CD4-positive, alpha-beta T cell treated with Interleukin-4 for 1 hour (primary cell): Measurements from ENCODE around the gene ATP6V0E1.
"Not testable (repeated sequence)": the region's sequence is repeated elsewhere in the genome, so short reads cannot be mapped to it uniquely, and the experiment has no call there.

Source experiments
- DNase-seq, 2 donors: peaks; one replicate each; pipeline ENCODE4 v3.0.0-alpha.2; 2020 to 2022

The ATP6V0E1 gene

GRCh38 chr5:173004447-173004846 lies 20.9 kb downstream of the ATP6V0E1 start:
- DNase-seq: no peak

- DNase-seq: no peak
Measured at GRCh38 chr5:173010021-173010420, 26.4 kb downstream of the ATP6V0E1 start.

GRCh38 chr5:173010547-173011464 lies 27.2 kb downstream of the ATP6V0E1 start:
- no peak for DNase-seq

GRCh38 chr5:173011566-173011965 lies 28.0 kb downstream of the ATP6V0E1 start:
- DNase-seq: no peak

- DNase-seq: no peak
Measured at GRCh38 chr5:173012882-173013281, 29.3 kb downstream of the ATP6V0E1 start.

- no peak for DNase-seq
Measured at GRCh38 chr5:173014671-173015070, 31.1 kb downstream of the ATP6V0E1 start.

GRCh38 chr5:173015192-173015591 lies 31.6 kb downstream of the ATP6V0E1 start:
- DNase-seq: no peak

- DNase-seq: no peak
Measured at GRCh38 chr5:173015598-173016455, 32.3 kb downstream of the ATP6V0E1 start.

GRCh38 chr5:173016598-173017046 lies 33.1 kb downstream of the ATP6V0E1 start:
- no peak for DNase-seq

- DNase-seq: not testable (repeated sequence)
Measured at GRCh38 chr5:173017087-173017486, 33.5 kb downstream of the ATP6V0E1 start.

- DNase-seq: no peak
Measured at GRCh38 chr5:173018358-173018757, 34.8 kb downstream of the ATP6V0E1 start.

GRCh38 chr5:173020154-173020581 lies 36.6 kb downstream of the ATP6V0E1 start:
- no peak for DNase-seq

GRCh38 chr5:173020643-173021042 lies 37.1 kb downstream of the ATP6V0E1 start:
- DNase-seq: no peak

GRCh38 chr5:173025651-173026050 lies 42.1 kb downstream of the ATP6V0E1 start:
- no peak for DNase-seq

- no peak for DNase-seq
Measured at GRCh38 chr5:173027905-173028304, 44.3 kb downstream of the ATP6V0E1 start.

- no peak for DNase-seq
Measured at GRCh38 chr5:173028811-173029327, 45.3 kb downstream of the ATP6V0E1 start.

GRCh38 chr5:173029499-173029921 lies 45.9 kb downstream of the ATP6V0E1 start:
- DNase-seq: no peak

GRCh38 chr5:173032096-173032495 lies 48.5 kb downstream of the ATP6V0E1 start:
- DNase-seq: not testable (repeated sequence)

GRCh38 chr5:173032730-173033129 lies 49.2 kb downstream of the ATP6V0E1 start:
- no peak for DNase-seq

- no peak for DNase-seq
Measured at GRCh38 chr5:173033923-173034322, 50.4 kb downstream of the ATP6V0E1 start.

- DNase-seq: peak; percentile 29 to 40
Measured at GRCh38 chr5:173035904-173036707, 52.5 kb downstream of the ATP6V0E1 start.

GRCh38 chr5:173039188-173039587 lies 55.6 kb downstream of the ATP6V0E1 start:
- DNase-seq: no peak
